K562 (cell line): ENCODE results near the gene CFAP410.

Source experiments
- CBX8 ChIP-seq: fragments of 200-600 bp; sonication (generic); IDR thresholded peaks from 2 replicates; pipeline ENCODE4 v1.6.1; 2012; ENCODE audit warnings: borderline replicate concordance, mixed run types, low read depth, mild to moderate bottlenecking, moderate library complexity, mixed read lengths, low read length, control low read depth, inconsistent platforms; ENCODE audit not compliant: poor library complexity, severe bottlenecking; ENCODE audit errors: extremely low read depth
- CHAMP1 ChIP-seq: fragments of 450-650 bp; IDR thresholded peaks from 2 replicates; pipeline ENCODE4 v1.6.1; 2016; ENCODE audit warnings: mild to moderate bottlenecking
- EZH2 ChIP-seq: IDR thresholded peaks from 2 replicates; pipeline ENCODE4 v1.6.1; 2012; ENCODE audit warnings: low read depth, mild to moderate bottlenecking, inconsistent platforms, low read length, borderline replicate concordance
- GABPB1 ChIP-seq: sonication (generic); formaldehyde crosslinking; IDR thresholded peaks from 2 replicates; pipeline ENCODE4 v1.8.0; 2022; ENCODE audit warnings: mild to moderate bottlenecking, missing genetic modification reagents
- PKNOX1 ChIP-seq: fragments of 450-650 bp; IDR thresholded peaks from 2 replicates; pipeline ENCODE4 v1.6.1; 2016
- POLR2A ChIP-seq: fragments of 450-650 bp; conservative IDR thresholded peaks from 2 replicates; pipeline ENCODE4 v1.6.1; 2016
- RAD21 ChIP-seq, 2 experiments: fragments of 250-450 bp in 1 of 2; fragments of 450-650 bp in 1 of 2; sonication (Bioruptor Pico) in 1 of 2; formaldehyde crosslinking in 1 of 2; IDR thresholded peaks in 1 of 2; conservative IDR thresholded peaks in 1 of 2; 2 replicates each; pipeline versions ENCODE4 v1.4.0 to v1.8.0; 2020 to 2022; ENCODE audit warnings: mild to moderate bottlenecking in 2 of 2, moderate library complexity in 1 of 2

GRCh38 chr21:44364151-44365053 lies 25.2 kb upstream of the CFAP410 start:
- TF ChIP-seq EZH2 (no peak), GABPB1 (CRISPR knock-in tag) (no peak), POLR2A (no peak), PKNOX1 (no peak), RAD21 (CRISPR knock-in tag; conservative IDR thresholded peaks at IDR 0.05 in 1 of 2, IDR thresholded peaks at IDR 0.05 in 1 of 2) (no peak), CHAMP1 (no peak), CBX8 (no peak)
